HepG2 (cell line): ENCODE data around the gene DSN1. TPM values are rescaled to one million over a fixed set of nuclear protein-coding genes. Genes with fewer than 3 reads are reported as not detected.

Source experiments
- ARNTL ChIP-seq: sonication (generic); formaldehyde crosslinking; IDR thresholded peaks from 2 replicates; pipeline ENCODE4 v1.4.0; 2020; ENCODE audit warnings: mild to moderate bottlenecking, missing genetic modification reagents
- BHLHE40 ChIP-seq: IDR thresholded peaks from 2 replicates; pipeline ENCODE4 v1.6.1; 2011; ENCODE audit warnings: low read length, improper control_type of control experiment
- CTCF ChIP-seq: sonication (generic); formaldehyde crosslinking; IDR thresholded peaks from 2 replicates; pipeline ENCODE4 v1.5.0; 2020; ENCODE audit warnings: mild to moderate bottlenecking, missing genetic modification reagents, moderate library complexity
- EP300 ChIP-seq, 3 experiments: sonication (generic) in 1 of 3; formaldehyde crosslinking in 1 of 3; IDR thresholded peaks; 2 replicates each; pipeline versions ENCODE4 v1.5.1 to v1.6.1; 2011 to 2020; ENCODE audit warnings: low read depth in 2 of 3, low read length in 2 of 3, borderline replicate concordance in 1 of 3, improper control_type of control experiment in 1 of 3, mild to moderate bottlenecking in 1 of 3, missing genetic modification reagents in 1 of 3, moderate library complexity in 1 of 3
- GABPB1 ChIP-seq: IDR thresholded peaks from 2 replicates; pipeline ENCODE4 v1.6.1; 2016; ENCODE audit warnings: mild to moderate bottlenecking, missing genetic modification reagents, moderate library complexity, missing compliant biosample characterization
- RNF2 ChIP-seq: fragments of 450-650 bp; conservative IDR thresholded peaks from 2 replicates; pipeline ENCODE4 v1.6.1; 2016; ENCODE audit warnings: low read depth
- SAFB2 ChIP-seq: sonication (generic); formaldehyde crosslinking; IDR thresholded peaks from 2 replicates; pipeline ENCODE4 v1.5.1; 2020; ENCODE audit warnings: missing genetic modification reagents, low read depth, mild to moderate bottlenecking, borderline replicate concordance
- SNAI1 ChIP-seq: sonication (generic); formaldehyde crosslinking; IDR thresholded peaks from 2 replicates; pipeline ENCODE4 v1.5.0; 2020; ENCODE audit warnings: mild to moderate bottlenecking, missing genetic modification reagents, borderline replicate concordance
- SNAPC5 ChIP-seq: sonication (generic); formaldehyde crosslinking; IDR thresholded peaks from 2 replicates; pipeline ENCODE4 v1.8.1; 2023; ENCODE audit warnings: mild to moderate bottlenecking, missing genetic modification reagents, borderline replicate concordance
- SNRNP70 ChIP-seq: fragments of 200-400 bp; formaldehyde crosslinking; IDR thresholded peaks from 2 replicates; pipeline ENCODE4 v1.6.1; 2017; ENCODE audit warnings: mild to moderate bottlenecking, low read depth, low read length, moderate library complexity
- TEAD3 ChIP-seq: optimal IDR thresholded peaks from 2 replicates; pipeline ENCODE3; 2016; ENCODE audit warnings: borderline replicate concordance
- THAP9 ChIP-seq: sonication (generic); formaldehyde crosslinking; IDR thresholded peaks from 2 replicates; pipeline ENCODE4; 2020; ENCODE audit warnings: missing genetic modification reagents, mild to moderate bottlenecking, borderline replicate concordance
- YEATS2 ChIP-seq: sonication (generic); formaldehyde crosslinking; IDR thresholded peaks from 2 replicates; pipeline ENCODE4 v1.4.0; 2020; ENCODE audit warnings: missing genetic modification reagents, borderline replicate concordance
- ZBTB39 ChIP-seq: sonication (generic); formaldehyde crosslinking; IDR thresholded peaks from 2 replicates; pipeline ENCODE4 v1.5.0; 2020; ENCODE audit warnings: missing genetic modification reagents
- ZNF674 ChIP-seq: sonication (generic); formaldehyde crosslinking; IDR thresholded peaks from 2 replicates; pipeline ENCODE4 v1.5.0; 2020; ENCODE audit warnings: low read depth, mild to moderate bottlenecking, missing genetic modification reagents
- ZNF761 ChIP-seq: sonication (generic); formaldehyde crosslinking; conservative IDR thresholded peaks from 2 replicates; pipeline ENCODE4 v1.4.0; 2020; ENCODE audit warnings: mild to moderate bottlenecking, missing genetic modification reagents
- ZNF784 ChIP-seq: sonication (generic); formaldehyde crosslinking; IDR thresholded peaks from 2 replicates; pipeline ENCODE4 v1.5.1; 2020; ENCODE audit warnings: missing genetic modification reagents, mild to moderate bottlenecking, borderline replicate concordance
- ZNF839 ChIP-seq: sonication (generic); formaldehyde crosslinking; IDR thresholded peaks from 2 replicates; pipeline ENCODE4 v1.4.0; 2020; ENCODE audit warnings: missing genetic modification reagents, mild to moderate bottlenecking, borderline replicate concordance
- ZSCAN20 ChIP-seq: sonication (generic); formaldehyde crosslinking; IDR thresholded peaks from 2 replicates; pipeline ENCODE4 v1.4.0; 2020; ENCODE audit warnings: missing genetic modification reagents, mild to moderate bottlenecking, borderline replicate concordance
- ZSCAN9 ChIP-seq: IDR thresholded peaks from 2 replicates; pipeline ENCODE4 v1.6.1; 2016; ENCODE audit warnings: borderline replicate concordance
- polyA plus RNA-seq, 8 experiments: library from polyadenylated mRNA; depleted of rRNA in 3 of 8; stranded (reverse) in 7 of 8; unstranded in 1 of 8; fragments of >200 nt; fragmentation: Illumina TruSeq in 4 of 8; extraction: Trizol in 4 of 8; gene quantifications; 2 replicates each; pipeline versions ENCODE4 v1.2.1 to v1.2.3, GENCODE V29; 2011 to 2016; ENCODE audit warnings: low read depth in 4 of 8, missing spikeins in 1 of 8, mixed read lengths in 1 of 8; ENCODE audit not compliant: insufficient read depth in 1 of 8
- total RNA-seq, 5 experiments: library from RNA; depleted of rRNA; stranded (reverse); fragments of >200 nt; fragmentation: Illumina TruSeq; extraction: Trizol; gene quantifications; 2 replicates each; pipeline ENCODE4 v1.2.3, GENCODE V29; 2016; ENCODE audit warnings: low read depth in 1 of 5

The DSN1 gene
- total and polyA plus RNA-seq, 2 of the 13 experiments (the other 11 are each of a cell fraction or from before 2014, with no cell fraction given), result 18.7 to 53.7 TPM

GRCh38 chr20:36745927-36746659, 27.5 kb downstream of the DSN1 start, which contains the start of gene NDRG3 (continued):
- TF ChIP-seq ZNF674 (CRISPR knock-in tag), result 0 out of 2 replicates have a peak, but pooled peaks have one; percentile 34
- peak; percentile 76; the same call in 1 of the 2 replicates for TF ChIP-seq ZSCAN20 (CRISPR knock-in tag)
- 0 out of 2 replicates have a peak, but pooled peaks have one; percentile 16 for TF ChIP-seq ARNTL (CRISPR knock-in tag)
- TF ChIP-seq SNAI1 (CRISPR knock-in tag), result no peak
- 0 out of 4 replicates have a peak, but pooled peaks of 1 of the 2 experiments have one; percentile 22 for TF ChIP-seq EP300 (IDR thresholded peaks at IDR 0.05; ENCODE audit: low read depth in 2 of 2, low read length in 2 of 2)
- no peak for TF ChIP-seq EP300 (CRISPR knock-in tag; IDR thresholded peaks at IDR 0.05; ENCODE audit: borderline replicate concordance)
- TF ChIP-seq BHLHE40, result no peak
- no peak for TF ChIP-seq SNAPC5
- no peak for TF ChIP-seq ZNF784 (CRISPR knock-in tag)
- TF ChIP-seq THAP9 (CRISPR knock-in tag), result no peak
- TF ChIP-seq CTCF (CRISPR knock-in tag), result 0 out of 2 replicates have a peak, but pooled peaks have one; percentile 4
- TF ChIP-seq RNF2, result no peak
- TF ChIP-seq SAFB2 (CRISPR knock-in tag), result peak; percentile 81; the same call in 1 of the 2 replicates
- 0 out of 2 replicates have a peak, but pooled peaks have one; percentile 20 for TF ChIP-seq ZNF761 (CRISPR knock-in tag)
- peak; percentile 48; the same call in 1 of the 2 replicates for TF ChIP-seq YEATS2 (CRISPR knock-in tag)
- TF ChIP-seq TEAD3, result no peak
- TF ChIP-seq SNRNP70, result no peak
- 0 out of 2 replicates have a peak, but pooled peaks have one; percentile 18 for TF ChIP-seq ZSCAN9 (CRISPR knock-in tag)
- TF ChIP-seq ZNF839 (CRISPR knock-in tag), result no peak
- 0 out of 2 replicates have a peak, but pooled peaks have one; percentile 38 for TF ChIP-seq ZBTB39 (CRISPR knock-in tag)
- TF ChIP-seq GABPB1 (CRISPR knock-in tag), result peak; percentile 51
